GM12872 (cell line): ENCODE results near the gene METRN.

Experiments
- CTCF ChIP-seq: IDR thresholded peaks from 3 replicates; pipeline ENCODE4 v1.5.1; 2011; ENCODE audit warnings: low read depth, mild to moderate bottlenecking, low read length, moderate library complexity; ENCODE audit not compliant: insufficient read depth

Gene METRN

GRCh38 chr16:751152-752006 lies 36.5 kb downstream of the METRN start:
- no peak for TF ChIP-seq CTCF

GRCh38 chr16:752007-752312 lies 37.0 kb downstream of the METRN start:
- no peak for TF ChIP-seq CTCF

DNA sequence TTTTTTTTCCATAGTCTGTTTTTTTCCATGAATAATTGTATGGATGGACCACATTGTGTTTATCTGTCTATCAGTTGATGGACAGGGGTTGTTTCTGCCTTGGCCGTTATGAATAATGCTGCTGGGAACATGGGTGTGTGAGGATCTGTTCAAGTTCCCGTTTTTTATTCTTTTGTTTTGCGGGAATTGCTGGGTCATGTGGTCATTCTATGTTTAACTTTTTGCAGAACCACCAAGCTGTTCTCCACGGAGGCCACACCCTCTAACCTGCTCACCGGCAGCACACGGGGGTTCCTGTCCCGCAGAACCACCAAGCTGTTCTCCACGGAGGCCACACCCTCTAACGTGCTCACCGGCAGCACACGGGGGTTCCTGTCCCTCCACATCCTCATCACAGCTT lies 39.7 kb downstream of the METRN start:
- TF ChIP-seq CTCF: no peak

- no peak for TF ChIP-seq CTCF
Observed at GRCh38 chr16:756428-756827, 41.5 kb downstream of the METRN start.

GRCh38 chr16:759110-759910 lies 44.4 kb downstream of the METRN start:
- TF ChIP-seq CTCF: no peak

DNA sequence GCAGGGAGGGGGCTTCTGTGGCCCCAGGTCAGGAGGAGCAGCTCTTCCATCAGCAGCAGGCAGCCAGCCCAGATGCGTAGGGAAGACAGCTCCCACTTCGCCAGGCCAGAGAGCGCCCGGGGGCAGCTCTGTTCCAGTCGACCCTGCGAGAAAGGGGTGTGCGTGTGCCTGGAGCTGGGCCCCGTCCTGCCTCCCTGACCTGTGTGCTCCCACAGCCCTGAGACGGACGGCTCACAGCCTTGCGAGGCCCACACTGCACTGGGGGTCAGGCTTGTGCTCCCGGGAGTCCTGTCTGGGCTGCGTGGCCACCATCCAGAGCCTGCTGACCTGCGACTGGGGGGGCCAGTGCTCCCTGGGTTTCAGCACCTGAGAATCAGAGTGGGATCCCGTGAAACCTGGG lies 45.1 kb downstream of the METRN start:
- TF ChIP-seq CTCF: no peak

GRCh38 chr16:760545-761343 lies 45.8 kb downstream of the METRN start, which contains the start of gene MSLN:
Gene MSLN (plus strand): TSS chr16:760734. CDS start chr16:762681, 1,947 bp downstream.
- no peak for TF ChIP-seq CTCF
